ENCODE results near the gene GRM1. TPM values are rescaled to one million over a fixed set of nuclear protein-coding genes. Genes with fewer than 3 reads are reported as not detected.

Gene GRM1
- total and polyA plus RNA-seq, 2 of the 4 experiments (the other 2 are of a cell fraction) = not detected

- intact Hi-C loops (cut with micrococcal nuclease) (no loop called here), dilution Hi-C loops (cut with HindIII; ENCODE audit: low sequenced_read_pairs, unreplicated experiment) (no loop called here), in situ Hi-C loops (cut with MboI; ENCODE audit: low sequenced_read_pairs) (no loop called here)
- no peak for TF ChIP-seq ELK1 (IDR thresholded peaks at IDR 0.05; ENCODE audit: borderline replicate concordance, low read depth, low read length)
- no peak for TF ChIP-seq RAD21 (IDR thresholded peaks at IDR 0.05; ENCODE audit: low read length)
- TF ChIP-seq POLR2A (IDR thresholded peaks at IDR 0.05; ENCODE audit: low read depth, low read length) = no peak
- TF ChIP-seq RCOR1 (IDR thresholded peaks at IDR 0.05; ENCODE audit: insufficient replicate concordance, low read length) = no peak
- 0 out of 2 replicates have a peak, but pooled peaks have one; percentile 6 for TF ChIP-seq BHLHE40 (IDR thresholded peaks at IDR 0.05; ENCODE audit: low read depth, low read length)
- Histone ChIP-seq H3K4me3 (ENCODE audit: insufficient read depth, low read depth, low read length) (no peak overlapping the region), H2BK5ac (ENCODE audit: low read depth, low read length, poor library complexity, severe bottlenecking) (no peak overlapping the region), H3K27me3 (ENCODE audit: control insufficient read depth, insufficient read depth, low read length) (no peaks in the 10 kb centered on the region), H3K14ac (replicated peaks; ENCODE audit: low read depth, low read length) (no peak overlapping the region), H2AK9ac (replicated peaks; ENCODE audit: low read depth, low read length, poor library complexity) (no peak overlapping the region), H4K91ac (ENCODE audit: insufficient read depth, low read depth, low read length) (no peak overlapping the region), H4K5ac (ENCODE audit: low read depth, low read length) (no peak overlapping the region), H3K9me3 (ENCODE audit: control insufficient read depth, insufficient read depth, low read length) (no peaks in the 10 kb centered on the region), H3K9me1 (ENCODE audit: insufficient read depth, low read length) (no peaks in the 10 kb centered on the region), H3K23ac (ENCODE audit: low read depth, low read length) (no peak overlapping the region), H3K79me1 (ENCODE audit: low read depth in 1 of 2, low read length in 2 of 2) (no peaks in the 10 kb centered on the region), H3K4ac (ENCODE audit: low read depth, low read length) (no peak overlapping the region), H3K36me3 (ENCODE audit: control insufficient read depth, insufficient read depth, low read length) (no peaks in the 10 kb centered on the region), H2BK15ac (ENCODE audit: low read depth, low read length) (no peak overlapping the region), H3K4me1 (ENCODE audit: control insufficient read depth, insufficient read depth, low read length) (no peaks in the 10 kb centered on the region), H3K27ac (ENCODE audit: insufficient read depth, low read length) (no peak overlapping the region), H3K56ac (ENCODE audit: extremely low read depth, insufficient read depth, low read length) (no peak overlapping the region), H2BK120ac (ENCODE audit: low read depth, low read length) (no peak overlapping the region), H3K4me2 (ENCODE audit: low read depth, low read length) (no peak overlapping the region), H2AK5ac (ENCODE audit: low read depth, low read length) (no peak overlapping the region), H4K20me1 (ENCODE audit: insufficient read depth, low read length) (no peaks in the 10 kb centered on the region), H3K18ac (ENCODE audit: low read depth, low read length) (no peak overlapping the region), H2BK20ac (ENCODE audit: low read depth, low read length) (no peak overlapping the region), H3K9ac (ENCODE audit: low read depth, low read length) (no peak overlapping the region), H4K8ac (ENCODE audit: low read depth in 2 of 2, low read length in 2 of 2) (no peak overlapping the region), H2AFZ (replicated peaks; ENCODE audit: low read length, poor library complexity) (no peak overlapping the region)
- ATAC-seq (ENCODE audit: low read depth) (no peak), DNase-seq (peak; percentile 52)
- no CpG with 5 or more reads among the region's 5 CpGs for WGBS, 2 experiments (ENCODE audit: extremely low coverage in 2 of 2, insufficient read length in 1 of 2)
- BruUV-seq (replicated peaks) = no TSS peak
- CTCF ChIA-PET = no interaction called here
- POLR2A ChIA-PET (ENCODE audit: unreplicated experiment) = no interaction called here
Measured at GRCh38 chr6:146289816-146290588, 261.1 kb downstream of the GRM1 start.

All from IMR-90 (cell line).